SH-SY5Y (cell line): Measurements from ENCODE around the gene PSMD11.

Experiments used
- GATA2 ChIP-seq: IDR thresholded peaks from 2 replicates; pipeline ENCODE4 v1.6.1; 2011; ENCODE audit warnings: mild to moderate bottlenecking, low read depth, low read length
- GATA3 ChIP-seq: IDR thresholded peaks from 2 replicates; pipeline ENCODE4 v1.6.1; 2011; ENCODE audit warnings: low read depth, mild to moderate bottlenecking, low read length, moderate library complexity

- TF ChIP-seq GATA2 (no peak), GATA3 (no peak)
Observed at GRCh38 chr17:32440722-32441121, 3.6 kb upstream of the PSMD11 start.
